Vagina (tissue), 2 donors: Measurements from ENCODE around the gene ANXA6.

Experiments used
- CTCF ChIP-seq, 3 experiments: fragments of 450-650 bp in 2 of 3; fragments of 200-600 bp in 1 of 3; sonication (generic) in 1 of 3; IDR thresholded peaks; one replicate each; pipeline ENCODE4 v1.5.1; 2017 to 2019; ENCODE audit warnings: antibody characterized with exemption in 3 of 3, mild to moderate bottlenecking in 2 of 3, moderate library complexity in 2 of 3
- POLR2A ChIP-seq, 2 donors: fragments of 450-650 bp; IDR thresholded peaks; one replicate each; pipeline ENCODE4 v1.6.1; 2017; ENCODE audit warnings: antibody characterized with exemption in 2 of 2, mild to moderate bottlenecking in 2 of 2, moderate library complexity in 2 of 2

- TF ChIP-seq CTCF (IDR thresholded peaks at IDR 0.05) (no peak), POLR2A (IDR thresholded peaks at IDR 0.05) (no peak)
These were observed 26.1 kb upstream of the ANXA6 start for GRCh38 chr5:151183456-151184245.
